GM12878 (cell line): ENCODE measurements around the gene IFRD2. TPM values are rescaled to one million over a fixed set of nuclear protein-coding genes. Genes with fewer than 3 reads are reported as not detected.

Experiments used
- ATAC-seq: fragments of 200-7000 bp; cut with Tn5 transposase; 3 replicates; pipeline ENCODE4 v1.9.1; 2020; ENCODE audit warnings: mild to moderate bottlenecking, moderate library complexity
- BruUV-seq: library from RNA; stranded (reverse); fragments of 400-500 nt; replicated peaks from 2 replicates; lab custom pipeline; 2021; lab: Mats Ljungman, UMichigan
- CTCF ChIA-PET: fragments of 300-600 bp; sonication (Branson Sonifier 250); formaldehyde crosslinking; extraction: SDS; loops from one replicate; lab custom pipeline; 2021; ENCODE audit warnings: inconsistent platforms; lab: Yijun Ruan, JAX
- POLR2A ChIA-PET: fragments of 350-600 bp; formaldehyde crosslinking; extraction: SDS; loops from one replicate; lab custom pipeline; 2021; ENCODE audit warnings: inconsistent platforms; lab: Charles Lee
- RAD21 ChIA-PET: fragments of 300-600 bp; sonication (Branson Sonifier 250); formaldehyde crosslinking; loops from one replicate; lab custom pipeline; 2023; ENCODE audit warnings: antibody characterized with exemption; ENCODE audit not compliant: unreplicated experiment; lab: Charles Lee
- SMC1A ChIA-PET: fragments of 300-600 bp; sonication (Branson Sonifier 250); formaldehyde crosslinking; loops from one replicate; lab custom pipeline; 2023; ENCODE audit not compliant: unreplicated experiment, uncharacterized antibody; lab: Charles Lee
- DNase-seq: peaks from one replicate; pipeline ENCODE4 v3.0.0-alpha.2; 2011; ENCODE audit warnings: low read depth, low spot score
- FAIRE-seq: peaks from 3 replicates; lab custom pipeline; 2011; peaks lifted over from hg19 to GRCh38; lab: Jason Lieb, UNC
- H2AFZ ChIP-seq: 2 replicates; pipeline ENCODE4 v1.6.0; 2011; ENCODE audit warnings: low read depth, low read length, control low read depth; ENCODE audit not compliant: control insufficient read depth
- H3K27ac ChIP-seq: 2 replicates; pipeline ENCODE4 v1.5.1; 2011; ENCODE audit warnings: control low read depth; ENCODE audit not compliant: control insufficient read depth, insufficient read depth
- H3K27me3 ChIP-seq, 2 experiments: replicated peaks in 1 of 2; 2 replicates each; pipeline versions ENCODE4 v1.6.0 to v1.6.1; 2011; ENCODE audit warnings: low read length in 1 of 2; ENCODE audit not compliant: control insufficient read depth in 2 of 2, insufficient read depth in 2 of 2
- H3K36me3 ChIP-seq, 2 experiments: 2 replicates each; pipeline ENCODE4 v1.5.1; 2011; ENCODE audit warnings: low read length in 1 of 2; ENCODE audit not compliant: control insufficient read depth in 2 of 2, insufficient read depth in 2 of 2
- H3K4me1 ChIP-seq: 2 replicates; pipeline ENCODE4 v1.6.1; 2011; ENCODE audit warnings: mild to moderate bottlenecking, low read length, moderate library complexity, mixed read lengths; ENCODE audit not compliant: control insufficient read depth, insufficient read depth
- H3K4me2 ChIP-seq: 2 replicates; pipeline ENCODE4 v1.6.0; 2011; ENCODE audit warnings: control low read depth; ENCODE audit not compliant: control insufficient read depth, insufficient read depth
- H3K4me3 ChIP-seq: fragments of 200-600 bp; sonication (generic); 2 replicates; pipeline ENCODE4 v1.5.1; 2016
- H3K79me2 ChIP-seq: 2 replicates; pipeline ENCODE4 v1.6.0; 2011; ENCODE audit warnings: low read length; ENCODE audit not compliant: control insufficient read depth, insufficient read depth
- H3K9ac ChIP-seq: 2 replicates; pipeline ENCODE4 v1.8.0; 2011; ENCODE audit warnings: low read length, control low read depth, mixed read lengths; ENCODE audit not compliant: control insufficient read depth, insufficient read depth
- H3K9me3 ChIP-seq: replicated peaks from 3 replicates; pipeline ENCODE4 v1.5.1; 2011; ENCODE audit warnings: mild to moderate bottlenecking, low read length; ENCODE audit not compliant: control insufficient read depth, insufficient read depth
- H4K20me1 ChIP-seq: 2 replicates; pipeline ENCODE4 v1.6.0; 2011; ENCODE audit not compliant: control insufficient read depth, insufficient read depth
- ASH2L ChIP-seq: fragments of 300-600, 200-600 bp; sonication (generic); IDR thresholded peaks from 2 replicates; pipeline ENCODE4 v1.6.1; 2017; ENCODE audit warnings: low read depth, mild to moderate bottlenecking, borderline replicate concordance
- CBX5 ChIP-seq: sonication (generic); IDR thresholded peaks from 2 replicates; pipeline ENCODE4 v1.6.1; 2016; ENCODE audit warnings: low read depth, moderate library complexity, mild to moderate bottlenecking, inconsistent platforms
- EGR1 ChIP-seq, 2 experiments: IDR thresholded peaks; 1 replicate in 1 of 2; 2 replicates in 1 of 2; pipeline ENCODE4 v1.6.1; 2011 to 2012; ENCODE audit warnings: low read depth in 2 of 2, low read length in 2 of 2, borderline replicate concordance in 1 of 2, mild to moderate bottlenecking in 1 of 2, moderate library complexity in 1 of 2
- IKZF1 ChIP-seq: fragments of 450-650 bp; conservative IDR thresholded peaks from 2 replicates; pipeline ENCODE4 v1.6.1; 2017; ENCODE audit warnings: antibody characterized with exemption, mild to moderate bottlenecking
- NR2F1 ChIP-seq: fragments of 450-650 bp; conservative IDR thresholded peaks from 2 replicates; pipeline ENCODE4 v1.6.1; 2017; ENCODE audit warnings: mild to moderate bottlenecking
- POLR2AphosphoS5 ChIP-seq: IDR thresholded peaks from 2 replicates; pipeline ENCODE4 v1.6.1; 2011; ENCODE audit warnings: mild to moderate bottlenecking, low read length, inconsistent platforms
- STAT1 ChIP-seq: fragments of 450-650 bp; conservative IDR thresholded peaks from 2 replicates; pipeline ENCODE4 v1.6.1; 2014; ENCODE audit warnings: antibody characterized with exemption, mild to moderate bottlenecking
- SUPT20H ChIP-seq: IDR thresholded peaks from 2 replicates; pipeline ENCODE4 v1.6.1; 2011; ENCODE audit warnings: low read depth, mild to moderate bottlenecking, low read length, moderate library complexity, borderline replicate concordance; ENCODE audit not compliant: control insufficient read depth
- YY1 ChIP-seq: IDR thresholded peaks from 2 replicates; pipeline ENCODE4 v1.6.1; 2011; ENCODE audit warnings: low read depth, mild to moderate bottlenecking, low read length
- ZNF274 ChIP-seq: IDR thresholded peaks from one replicate; pipeline ENCODE4 v1.8.0; 2011; ENCODE audit not compliant: insufficient read length, insufficient read depth
- WGBS: methylation state at CpG from one replicate; pipeline ENCODE4 v1.1.6; 2016; ENCODE audit warnings: low lambda C conversion rate; ENCODE audit not compliant: insufficient replicate concordance, insufficient coverage; ENCODE audit errors: missing lambda C conversion rate; 5-methylcytosine and 5-hydroxymethylcytosine counted together
- in situ Hi-C: fragments of 300-500 bp; cut with MboI; formaldehyde crosslinking; loops from 9 replicates; pipeline ENCODE4 v1.14.3; 2018; ENCODE audit warnings: mixed read lengths
- intact Hi-C: fragments of 100-400 bp; cut with micrococcal nuclease; formaldehyde crosslinking; loops from one replicate; pipeline ENCODE4 v1.14.2; 2022; ENCODE audit not compliant: unreplicated experiment
- polyA plus RNA-seq, 11 experiments: library from polyadenylated mRNA; depleted of rRNA in 4 of 11; unstranded in 6 of 11; stranded (reverse) in 5 of 11; fragments of >200 nt; fragmentation: Nextera tagmentation in 4 of 11; fragmentation: Illumina TruSeq in 1 of 11; extraction: Ambion mirVana in 4 of 11; extraction: Trizol in 1 of 11; gene quantifications; 1 replicate in 1 of 11; 2 replicates in 10 of 11; pipeline versions ENCODE4 v1.2.1 to v1.2.3, GENCODE V29; 2011 to 2016; ENCODE audit warnings: inconsistent platforms in 2 of 11, missing spikeins in 2 of 11, low read depth in 1 of 11
- total RNA-seq, 4 experiments: library from RNA; depleted of rRNA in 3 of 4; stranded (reverse); fragments of >200 nt in 3 of 4; fragmentation: Illumina TruSeq in 1 of 4; extraction: Trizol in 1 of 4; gene quantifications; 2 replicates each; pipeline versions ENCODE4 v1.2.1 to v1.2.3, GENCODE V29; 2013 to 2021
- TF ChIP-seq, protein P1 (sequence below): IDR thresholded peaks from 2 replicates; pipeline ENCODE4 v1.6.1; 2012; ENCODE audit warnings: low read depth, low read length, improper control_type of control experiment

IFRD2 gene
- total and polyA plus RNA-seq, 10 of the 15 experiments (the other 5 are each of a cell fraction or from before 2014, with no cell fraction given), result 19.1 to 153 (median 80.3) TPM

DNA sequence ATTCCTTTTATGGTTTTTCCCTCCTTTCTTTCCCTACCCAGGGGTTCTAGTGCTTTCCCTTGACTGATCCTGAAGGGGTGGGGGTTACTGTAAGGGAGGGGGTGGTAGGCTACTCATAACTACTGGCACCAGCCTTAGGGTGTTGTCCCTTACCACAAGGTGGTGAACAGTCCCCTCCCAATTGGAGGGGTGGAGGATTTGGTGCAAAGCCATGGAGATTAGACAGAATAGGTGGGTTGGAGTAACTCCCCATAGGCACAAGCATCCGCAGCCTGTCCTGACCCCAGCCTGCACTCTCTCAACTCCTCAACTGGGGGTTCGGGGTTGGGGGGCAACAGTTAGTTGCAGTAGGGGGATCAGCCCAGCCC, 32.9 kb upstream of the IFRD2 start:
- no peaks in the 10 kb centered on the region for H3K9me3 ChIP-seq
- no peaks in the 10 kb centered on the region for H4K20me1 ChIP-seq
- in situ Hi-C loops (no loop called here), intact Hi-C loops (no loop called here)
- H3K9ac ChIP-seq, result no peak overlapping the region
- TF ChIP-seq SUPT20H (no peak), EGR1 (IDR thresholded peaks at IDR 0.05; ENCODE audit: borderline replicate concordance in 1 of 2, low read depth in 2 of 2, low read length in 2 of 2) (no peak)
- ChIA-PET SMC1A (no interaction called here), CTCF (interaction anchor here (0.5 to 5.1 kb wide), 10 partner anchors 9 to 131 kb away, joined by 3 to 72 read pairs (median 7); partner anchors contain the start of genes HYAL1, HYAL3, IFRD2 and LSMEM2), RAD21 (interaction anchor here (1.5 to 2.3 kb wide), 3 partner anchors 12 to 47 kb away, joined by 3 to 6 read pairs (median 5); partner anchors contain the start of genes IFRD2 and LSMEM2), POLR2A (interaction anchor here (1.0 kb wide), 1 partner anchor 12 kb away, joined by 3 read pairs; no protein-coding TSS in a partner anchor)
- ATAC-seq, result no peak
- BruUV-seq, result no TSS peak
- no peak overlapping the region for H3K4me3 ChIP-seq
- no peak for FAIRE-seq
- H3K36me3 ChIP-seq, result peaks cover 7% of the 10 kb centered on the region in 2 experiments
- no peak overlapping the region for H2AFZ ChIP-seq
- no peak overlapping the region for H3K4me2 ChIP-seq
- H3K27ac ChIP-seq, result no peak overlapping the region
- no peaks in the 10 kb centered on the region for H3K27me3 ChIP-seq
- WGBS, result 49% methylated on average over 2 of the region's 2 CpGs
- H3K79me2 ChIP-seq, result peaks cover 19% of the 10 kb centered on the region
- no peak for DNase-seq
- H3K4me1 ChIP-seq, result peaks cover 15% of the 10 kb centered on the region

DNA sequence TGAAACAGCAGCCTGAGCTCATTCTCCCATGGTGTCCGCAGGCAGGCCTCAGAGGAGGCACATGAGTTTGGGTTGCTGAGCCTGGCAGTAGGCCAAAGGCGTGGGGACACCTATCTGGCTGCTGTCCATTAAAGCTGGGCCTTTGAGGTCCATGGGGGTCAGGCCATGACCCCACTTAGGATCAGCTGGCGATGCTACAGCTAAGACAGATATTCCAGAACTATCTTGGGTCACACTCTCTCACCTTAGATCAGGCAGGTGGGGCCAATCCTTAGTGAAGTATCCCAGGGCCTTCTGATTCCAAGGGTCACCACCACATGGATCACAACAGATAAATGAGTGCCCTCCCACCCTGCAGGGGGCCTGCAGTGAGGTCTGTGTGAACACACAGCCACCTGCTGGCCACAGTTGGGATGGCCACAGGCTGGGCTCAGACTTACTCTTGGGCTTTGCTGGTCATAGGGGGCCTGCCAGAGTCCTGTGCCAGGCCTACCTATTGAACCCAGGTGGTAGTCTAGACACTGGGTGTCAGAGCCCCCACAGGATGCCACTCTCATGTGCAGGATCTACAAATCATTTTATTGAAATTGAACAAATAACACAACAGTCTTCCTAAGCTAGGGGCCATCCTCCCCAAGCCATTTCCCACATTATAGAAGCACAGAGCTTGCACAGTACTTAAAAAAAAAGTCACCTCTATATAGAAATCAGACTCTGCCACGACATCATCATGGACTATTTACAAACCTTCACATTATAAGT, 32.3 kb upstream of the IFRD2 start:
- intact Hi-C loops (loop anchor here (1.0 kb wide), 2 partner anchors 50 to 97 kb away; no protein-coding TSS in a partner anchor), in situ Hi-C loops (no loop called here)
- Histone ChIP-seq H3K27me3 (no peaks in the 10 kb centered on the region), H3K4me3 (no peak overlapping the region), H3K4me2 (no peak overlapping the region), H3K36me3 (peaks cover 2 to 7% of the 10 kb centered on the region in 2 experiments; a peak in 3 of 4 replicates), H3K27ac (no peak overlapping the region), H3K9ac (no peak overlapping the region), H3K4me1 (peaks cover 17% of the 10 kb centered on the region), H2AFZ (no peak overlapping the region), H4K20me1 (no peaks in the 10 kb centered on the region), H3K79me2 (peaks cover 19% of the 10 kb centered on the region), H3K9me3 (no peaks in the 10 kb centered on the region)
- no peak for DNase-seq
- CTCF ChIA-PET, result interaction anchor here (0.5 to 5.1 kb wide), 17 partner anchors 9 to 218 kb away, joined by 3 to 72 read pairs (median 5); partner anchors contain the start of genes HYAL1, HYAL3, IFRD2 and LSMEM2
- WGBS, result 50% methylated on average over 4 of the region's 4 CpGs
- no TSS peak for BruUV-seq
- RAD21 ChIA-PET, result interaction anchor here (0.7 to 2.3 kb wide), 5 partner anchors 13 to 46 kb away, joined by 3 to 6 read pairs (median 3); partner anchors contain the start of genes IFRD2 and LSMEM2
- SMC1A ChIA-PET, result interaction anchor here (1.0 kb wide), 1 partner anchor 25 kb away, joined by 3 read pairs; the partner anchor contains the start of genes HYAL3 and NAA80
- POLR2A ChIA-PET, result interaction anchor here (1.0 kb wide), 1 partner anchor 12 kb away, joined by 3 read pairs; no protein-coding TSS in a partner anchor
- no peak for FAIRE-seq
- ATAC-seq, result peak; percentile 51
- TF ChIP-seq, protein P1, sequence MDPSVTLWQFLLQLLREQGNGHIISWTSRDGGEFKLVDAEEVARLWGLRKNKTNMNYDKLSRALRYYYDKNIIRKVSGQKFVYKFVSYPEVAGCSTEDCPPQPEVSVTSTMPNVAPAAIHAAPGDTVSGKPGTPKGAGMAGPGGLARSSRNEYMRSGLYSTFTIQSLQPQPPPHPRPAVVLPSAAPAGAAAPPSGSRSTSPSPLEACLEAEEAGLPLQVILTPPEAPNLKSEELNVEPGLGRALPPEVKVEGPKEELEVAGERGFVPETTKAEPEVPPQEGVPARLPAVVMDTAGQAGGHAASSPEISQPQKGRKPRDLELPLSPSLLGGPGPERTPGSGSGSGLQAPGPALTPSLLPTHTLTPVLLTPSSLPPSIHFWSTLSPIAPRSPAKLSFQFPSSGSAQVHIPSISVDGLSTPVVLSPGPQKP, result no peak
- 0 out of 2 replicates have a peak, but pooled peaks have one; percentile 21 for TF ChIP-seq IKZF1
- no peak for TF ChIP-seq ZNF274
- TF ChIP-seq YY1, result no peak
- no peak for TF ChIP-seq CBX5
- 0 out of 2 replicates have a peak, but pooled peaks have one; percentile 26 for TF ChIP-seq NR2F1
- TF ChIP-seq POLR2AphosphoS5, result no peak
- TF ChIP-seq ASH2L, result no peak
- no peak for TF ChIP-seq STAT1
